Neural cell (in vitro differentiated cells): ENCODE results near the gene HSPA1A. TPM values are rescaled to one million over a fixed set of nuclear protein-coding genes. Genes with fewer than 3 reads are reported as not detected.

ENCODE experiments used
- H2AFZ ChIP-seq: fragments of 200-600, 300-800 bp; sonication (generic), shearing (Covaris generic); 2 replicates; pipeline ENCODE4 v1.6.0; 2014; ENCODE audit warnings: low read depth, mild to moderate bottlenecking, antibody characterized with exemption, low read length, moderate library complexity
- H3F3A ChIP-seq: fragments of 200-600 bp; shearing (Covaris generic); 2 replicates; pipeline ENCODE4 v1.6.1; 2016; ENCODE audit warnings: mild to moderate bottlenecking, moderate library complexity, mixed read lengths, antibody characterized with exemption, low read length; ENCODE audit not compliant: insufficient read depth, poor library complexity, severe bottlenecking
- H3K27ac ChIP-seq: fragments of 200-600, 300-800 bp; sonication (generic), shearing (Covaris generic); 2 replicates; pipeline ENCODE4 v1.5.1; 2014; ENCODE audit warnings: mild to moderate bottlenecking, low read length, moderate library complexity
- H3K27me3 ChIP-seq: fragments of 300-800, 200-600 bp; sonication (generic), shearing (Covaris generic); 2 replicates; pipeline ENCODE4 v1.6.0; 2014; ENCODE audit warnings: mild to moderate bottlenecking, low read depth, low read length, moderate library complexity; ENCODE audit not compliant: insufficient read depth
- H3K36me3 ChIP-seq: fragments of 300-800, 200-600 bp; sonication (generic), shearing (Covaris generic); 2 replicates; pipeline ENCODE4 v1.5.1; 2014; ENCODE audit warnings: mild to moderate bottlenecking, antibody characterized with exemption, low read length, moderate library complexity; ENCODE audit not compliant: insufficient read depth
- H3K4me2 ChIP-seq: fragments of 300-800, 200-600 bp; sonication (generic), shearing (Covaris generic); 2 replicates; pipeline ENCODE4 v1.6.0; 2014; ENCODE audit warnings: mild to moderate bottlenecking, low read length
- H3K4me3 ChIP-seq: fragments of 300-800, 200-600 bp; sonication (generic), shearing (Covaris generic); 2 replicates; pipeline ENCODE4 v1.5.1; 2014; ENCODE audit warnings: mild to moderate bottlenecking, low read length, moderate library complexity
- H3K79me2 ChIP-seq: fragments of 200-600 bp; shearing (Covaris generic); replicated peaks from 2 replicates; pipeline ENCODE4 v1.6.0; 2014; ENCODE audit warnings: mild to moderate bottlenecking, low read length, moderate library complexity; ENCODE audit not compliant: insufficient read depth
- H3K9ac ChIP-seq: fragments of 300-800, 200-600 bp; sonication (generic), shearing (Covaris generic); 2 replicates; pipeline ENCODE4 v1.6.1; 2016; ENCODE audit warnings: mild to moderate bottlenecking, low read length, mixed read lengths
- H3K9me2 ChIP-seq: fragments of 200-600 bp; shearing (Covaris generic); 2 replicates; pipeline ENCODE4 v1.6.1; 2016; ENCODE audit warnings: mild to moderate bottlenecking, low read length, mixed read lengths; ENCODE audit not compliant: insufficient read depth
- H3K9me3 ChIP-seq: fragments of 200-600, 300-800 bp; sonication (generic), shearing (Covaris generic); 2 replicates; pipeline ENCODE4 v1.6.1; 2016; ENCODE audit warnings: mild to moderate bottlenecking, mixed run types, low read length, moderate library complexity, mixed read lengths
- H4K20me1 ChIP-seq: fragments of 200-600 bp; shearing (Covaris generic); 2 replicates; pipeline ENCODE4 v1.6.1; 2016; ENCODE audit warnings: mild to moderate bottlenecking, mixed run types; ENCODE audit not compliant: insufficient read depth
- CTCF ChIP-seq: fragments of 450-650 bp; IDR thresholded peaks from 2 replicates; pipeline ENCODE4 v1.5.1; 2014; ENCODE audit warnings: antibody characterized with exemption, mild to moderate bottlenecking, moderate library complexity; ENCODE audit not compliant: poor library complexity, severe bottlenecking
- EP300 ChIP-seq: fragments of 450-650 bp; conservative IDR thresholded peaks from 2 replicates; pipeline ENCODE4 v1.6.1; 2014; ENCODE audit warnings: antibody characterized with exemption, mild to moderate bottlenecking, moderate library complexity; ENCODE audit not compliant: poor library complexity, severe bottlenecking
- MXI1 ChIP-seq: fragments of 450-650 bp; conservative IDR thresholded peaks from 2 replicates; pipeline ENCODE4 v1.6.1; 2014; ENCODE audit warnings: antibody characterized with exemption, mild to moderate bottlenecking; ENCODE audit not compliant: poor library complexity, severe bottlenecking
- POLR2AphosphoS5 ChIP-seq: IDR thresholded peaks from 2 replicates; pipeline ENCODE4 v1.6.1; 2012
- RAD21 ChIP-seq: fragments of 450-650 bp; conservative IDR thresholded peaks from 2 replicates; pipeline ENCODE4 v1.6.1; 2014; ENCODE audit warnings: antibody characterized with exemption, mild to moderate bottlenecking, moderate library complexity
- REST ChIP-seq: IDR thresholded peaks from 2 replicates; pipeline ENCODE4 v1.6.1; 2012; ENCODE audit warnings: borderline replicate concordance
- SMC3 ChIP-seq: fragments of 450-650 bp; conservative IDR thresholded peaks from 2 replicates; pipeline ENCODE4 v1.6.1; 2014; ENCODE audit warnings: antibody characterized with exemption, mild to moderate bottlenecking, moderate library complexity; ENCODE audit not compliant: poor library complexity
- TAF1 ChIP-seq: IDR thresholded peaks from 2 replicates; pipeline ENCODE4 v1.6.1; 2012; ENCODE audit warnings: low read depth
- polyA minus RNA-seq: library from RNA; depleted of rRNA, polyadenylated mRNA; stranded (reverse); fragments of >200 nt; gene quantifications from 2 replicates; pipeline ENCODE4 v1.2.3, GENCODE V29; 2014
- polyA plus RNA-seq: library from polyadenylated mRNA; depleted of rRNA; stranded (reverse); fragments of >200 nt; gene quantifications from 2 replicates; pipeline ENCODE4 v1.2.3, GENCODE V29; 2014

Gene HSPA1A
- polyA plus RNA-seq (50.9 and 54.5 TPM in 2 replicates), polyA minus RNA-seq (48.5 and 59.6 TPM in 2 replicates)

- H3K4me3 ChIP-seq = peak within 1 kb of the TSS; percentile 66
These were observed at the start of gene HSPA1A, which contains the start of gene HSPA1L for GRCh38 chr6:31815025-31815838. TSS of gene HSPA1A (plus strand) at chr6:31815543. CDS start at chr6:31815757, 214 bp downstream. TSS of gene HSPA1L (minus strand) at chr6:31815283. CDS start at chr6:31811972, 3,311 bp downstream.

GRCh38 chr6:31765559-31765909, 49.8 kb upstream of the HSPA1A start:
- TF ChIP-seq CTCF = no peak
- TF ChIP-seq EP300 = no peak
- no peak for TF ChIP-seq POLR2AphosphoS5
- no peak overlapping the region for H3K4me2 ChIP-seq
- no peaks in the 10 kb centered on the region for H3K36me3 ChIP-seq

More at GRCh38 chr6:31815025-31815838, at the start of gene HSPA1A, which contains the start of gene HSPA1L:
- no peaks in the 10 kb centered on the region for H4K20me1 ChIP-seq
- peak within 1 kb of the TSS; percentile 62 for H3K27ac ChIP-seq
- TF ChIP-seq EP300 (no peak), CTCF (no peak), POLR2AphosphoS5 (peak; percentile 87), TAF1 (no peak), SMC3 (no peak), RAD21 (no peak), REST (peak; percentile 20), MXI1 (no peak)
- H3K4me2 ChIP-seq = no peak within 1 kb of the TSS
- H3K9me2 ChIP-seq = no peaks in the 10 kb centered on the region
- H2AFZ ChIP-seq = peak within 1 kb of the TSS; percentile 25
- H3K27me3 ChIP-seq = no peaks in the 10 kb centered on the region
- H3K79me2 ChIP-seq = no peaks in the 10 kb centered on the region
- H3K9me3 ChIP-seq = no peaks in the 10 kb centered on the region
- H3K36me3 ChIP-seq = no peaks in the 10 kb centered on the region
- peak within 1 kb of the TSS; percentile 59 for H3K9ac ChIP-seq
- H3F3A ChIP-seq = no peaks in the 10 kb centered on the region

More at GRCh38 chr6:31765559-31765909, 49.8 kb upstream of the HSPA1A start:
- no peak overlapping the region for H3K27ac ChIP-seq
- H3K4me3 ChIP-seq = no peak overlapping the region
- H3K9ac ChIP-seq = no peak overlapping the region
- H3K9me3 ChIP-seq = no peaks in the 10 kb centered on the region
- no peak overlapping the region for H2AFZ ChIP-seq
- H3F3A ChIP-seq = no peaks in the 10 kb centered on the region
- H3K27me3 ChIP-seq = no peaks in the 10 kb centered on the region
- H3K9me2 ChIP-seq = no peaks in the 10 kb centered on the region
- no peaks in the 10 kb centered on the region for H3K79me2 ChIP-seq
- H4K20me1 ChIP-seq = no peaks in the 10 kb centered on the region
